ENCODE measurements around the gene IFNA4. TPM values are rescaled to one million over a fixed set of nuclear protein-coding genes. Genes with fewer than 3 reads are reported as not detected.

The IFNA4 gene
- total and polyA plus RNA-seq, 2 of the 8 experiments (the other 6 are each of a cell fraction or from before 2014, with no cell fraction given): not detected

- no peaks in the 10 kb centered on the region for H4K20me1 ChIP-seq (replicated peaks in 1 of 2; ENCODE audit: control insufficient read depth in 1 of 2, insufficient read depth in 2 of 2, low read length in 2 of 2)
- no peak overlapping the region for H2AK5ac ChIP-seq (ENCODE audit: low read depth, low read length)
- H3K18ac ChIP-seq (ENCODE audit: extremely low read depth, low read length): no peak overlapping the region
- H2BK5ac ChIP-seq (ENCODE audit: low read depth, low read length): no peak overlapping the region
- H3K27ac ChIP-seq (ENCODE audit: low read depth, low read length): no peak overlapping the region
- H2BK15ac ChIP-seq (ENCODE audit: low read length): no peak overlapping the region
- no peak for FAIRE-seq
- no peak overlapping the region for H3K4me2 ChIP-seq (ENCODE audit: insufficient read depth in 1 of 2, low read depth in 2 of 2, low read length in 2 of 2)
- no peak overlapping the region for H3K14ac ChIP-seq (ENCODE audit: insufficient read length)
- H3K4me3 ChIP-seq (ENCODE audit: extremely low read depth in 1 of 4, insufficient read depth in 2 of 4, low read depth in 3 of 4, low read length in 4 of 4): no peak overlapping the region
- no peaks in the 10 kb centered on the region for H3K79me2 ChIP-seq (ENCODE audit: control insufficient read depth in 1 of 2, insufficient read depth in 2 of 2, low read length in 2 of 2)
- no peak overlapping the region for H2BK12ac ChIP-seq (ENCODE audit: low read depth, low read length)
- no peak overlapping the region for H3K9ac ChIP-seq (replicated peaks in 1 of 4; ENCODE audit: extremely low read depth in 1 of 4, low read depth in 3 of 4, low read length in 3 of 4)
- H3K27me3 ChIP-seq (replicated peaks in 1 of 4; ENCODE audit: control insufficient read depth in 3 of 4, extremely low read depth in 1 of 4, insufficient read depth in 3 of 4, low read length in 3 of 4): no peaks in the 10 kb centered on the region
- no peak overlapping the region for H4K91ac ChIP-seq (replicated peaks; ENCODE audit: insufficient read length, low read length)
- ChIA-PET POLR2A (ENCODE audit: partially characterized antibody) (no interaction called here), CTCF (ENCODE audit: partially characterized antibody) (interaction anchor here (0.8 to 1.7 kb wide), 2 partner anchors 13 to 17 kb away, joined by 4 read pairs; no protein-coding TSS in a partner anchor)
- no peaks in the 10 kb centered on the region for H3K79me1 ChIP-seq (ENCODE audit: low read depth, low read length)
- no peak for TF ChIP-seq TAF7 (optimal IDR thresholded peaks at IDR 0.05; ENCODE audit: borderline replicate concordance, low read depth, low read length)
- TF ChIP-seq TBP (IDR thresholded peaks at IDR 0.05; ENCODE audit: low read depth, low read length): no peak
- no peak for TF ChIP-seq ATF2 (IDR thresholded peaks at IDR 0.05; ENCODE audit: low read length)
- no peak for TF ChIP-seq POLR2AphosphoS5 (IDR thresholded peaks at IDR 0.05; ENCODE audit: low read depth, low read length)
- TF ChIP-seq EP300 (IDR thresholded peaks at IDR 0.05; ENCODE audit: borderline replicate concordance in 1 of 2, low read depth in 2 of 2, low read length in 2 of 2): no peak
- TF ChIP-seq KDM1A (IDR thresholded peaks at IDR 0.05; ENCODE audit: borderline replicate concordance, low read length): no peak
- TF ChIP-seq SP4 (IDR thresholded peaks at IDR 0.05; ENCODE audit: low read length): no peak
- H2BK120ac ChIP-seq (replicated peaks; ENCODE audit: low read depth, low read length): no peak overlapping the region
- H3K9me3 ChIP-seq (ENCODE audit: insufficient read depth in 2 of 2, low read depth in 1 of 2, low read length in 1 of 2): no peaks in the 10 kb centered on the region
- no peak overlapping the region for H4K8ac ChIP-seq (ENCODE audit: extremely low read depth, insufficient read depth, low read length)
- no peak overlapping the region for H3K23ac ChIP-seq (ENCODE audit: insufficient read length)
- no peak overlapping the region for H4K5ac ChIP-seq (ENCODE audit: insufficient read length, low read depth, low read length)
- no peak overlapping the region for H3K4ac ChIP-seq (replicated peaks; ENCODE audit: insufficient read length, low read depth, low read length)
- DNase-seq (ENCODE audit: low read depth in 1 of 2, low spot score in 2 of 2): no peak
- H3K36me3 ChIP-seq (ENCODE audit: control insufficient read depth in 2 of 4, insufficient read depth in 4 of 4, low read length in 3 of 4): no peaks in the 10 kb centered on the region
- H3K23me2 ChIP-seq (ENCODE audit: low read depth, low read length): no peaks in the 10 kb centered on the region
- WGBS, 2 experiments (ENCODE audit: extremely low coverage in 1 of 2, insufficient coverage in 1 of 2, insufficient read length in 1 of 2, insufficient replicate concordance in 2 of 2, low coverage in 1 of 2, low lambda C conversion rate in 2 of 2, missing lambda C conversion rate in 1 of 2): 92% methylated on average over 1 of the region's 1 CpG; no CpG with 5 or more reads in 1 of the 2 experiments
- H3K4me1 ChIP-seq (replicated peaks in 1 of 4; ENCODE audit: control insufficient read depth in 3 of 4, insufficient read depth in 4 of 4, low read length in 3 of 4): no peaks in the 10 kb centered on the region
- H2BK20ac ChIP-seq (ENCODE audit: low read length): no peak overlapping the region
- no peak overlapping the region; the same call in 1 of the 2 replicates for H2AFZ ChIP-seq (ENCODE audit: low read length)
- H3K56ac ChIP-seq (replicated peaks; ENCODE audit: insufficient read length, low read depth, low read length): no peak overlapping the region
Measured at GRCh38 chr9:21160178-21160577, 27.2 kb downstream of the IFNA4 start.
